ENCODE results near the gene NGRN.

GRCh38 chr15:90315278-90315982 lies 50.0 kb downstream of the NGRN start:
- TF ChIP-seq EZH2 (IDR thresholded peaks at IDR 0.05; ENCODE audit: borderline replicate concordance, low read length) (no peak), CTCF (IDR thresholded peaks at IDR 0.05; ENCODE audit: low read length) (no peak)

Data from OCI-LY1 (cell line).